RPMI8226 (cell line): ENCODE results near the gene FBXO44.

Experiments
- DNase-seq: peaks from one replicate; pipeline ENCODE4 v3.0.0-alpha.2; 2015

The FBXO44 gene

GRCh38 chr1:11664336-11665065 lies 9.8 kb downstream of the FBXO44 start:
- DNase-seq = no peak

- no peak for DNase-seq
These were observed 13.8 kb downstream of the FBXO44 start for GRCh38 chr1:11668516-11668915.

- DNase-seq = no peak
These were observed 16.1 kb downstream of the FBXO44 start for GRCh38 chr1:11670747-11671146.

GRCh38 chr1:11671205-11671543 lies 16.5 kb downstream of the FBXO44 start:
- DNase-seq = no peak

- DNase-seq = no peak
These were observed 17.0 kb downstream of the FBXO44 start for GRCh38 chr1:11671544-11672286.

- no peak for DNase-seq
These were observed 18.6 kb downstream of the FBXO44 start for GRCh38 chr1:11673089-11673769.

GRCh38 chr1:11674488-11674887 lies 19.8 kb downstream of the FBXO44 start:
- DNase-seq = no peak

GRCh38 chr1:11675325-11675724 lies 20.6 kb downstream of the FBXO44 start:
- no peak for DNase-seq

- no peak for DNase-seq
These were observed 21.9 kb downstream of the FBXO44 start for GRCh38 chr1:11676386-11677103.

- no peak for DNase-seq
These were observed 23.8 kb downstream of the FBXO44 start for GRCh38 chr1:11678442-11678841.

GRCh38 chr1:11680270-11681070 lies 25.8 kb downstream of the FBXO44 start:
- no peak for DNase-seq

GRCh38 chr1:11681071-11681771 lies 26.5 kb downstream of the FBXO44 start, which contains the start of gene MAD2L2:
Gene MAD2L2 (minus strand): TSS chr1:11681148. CDS start chr1:11680601, 547 bp downstream.
- peak; percentile 92 for DNase-seq

GRCh38 chr1:11682287-11682771 lies 27.7 kb downstream of the FBXO44 start:
- DNase-seq = no peak

- no peak for DNase-seq
These were observed 28.1 kb downstream of the FBXO44 start for GRCh38 chr1:11682799-11683198.

- no peak for DNase-seq
These were observed 29.4 kb downstream of the FBXO44 start for GRCh38 chr1:11684070-11684469.

GRCh38 chr1:11685210-11685752 lies 30.6 kb downstream of the FBXO44 start:
- no peak for DNase-seq

- DNase-seq = no peak
These were observed 33.8 kb downstream of the FBXO44 start for GRCh38 chr1:11688506-11688905.

GRCh38 chr1:11690397-11691301 lies 36.0 kb downstream of the FBXO44 start:
- DNase-seq = peak; percentile 52

- peak; percentile 24 for DNase-seq
These were observed 36.7 kb downstream of the FBXO44 start, which contains the start of gene DRAXIN for GRCh38 chr1:11691302-11691914. Gene DRAXIN (plus strand): TSS chr1:11691710. CDS start chr1:11706259, 14,549 bp downstream.
